Forelimb muscle (tissue), 1 donor: ENCODE results near the gene C1orf159. TPM values are rescaled to one million over a fixed set of nuclear protein-coding genes. Genes with fewer than 3 reads are reported as not detected.
"Not testable (repeated sequence)": the region's sequence is repeated elsewhere in the genome, so short reads cannot be mapped to it uniquely, and the experiment has no call there.

Experiments used
- DNase-seq: peaks from one replicate; pipeline ENCODE4 v3.0.0-alpha.2; 2013; ENCODE audit warnings: low read depth
- polyA plus RNA-seq: library from polyadenylated mRNA; unstranded; fragments of 120-200 nt; gene quantifications from one replicate; pipeline ENCODE4 v1.2.1, GENCODE V29; 2013; ENCODE audit not compliant: insufficient read length

The C1orf159 gene
- polyA plus RNA-seq, 1 donor = 6.4 TPM

GRCh38 chr1:1118011-1118875, 2.4 kb upstream of the C1orf159 start:
- no peak for DNase-seq

DNA sequence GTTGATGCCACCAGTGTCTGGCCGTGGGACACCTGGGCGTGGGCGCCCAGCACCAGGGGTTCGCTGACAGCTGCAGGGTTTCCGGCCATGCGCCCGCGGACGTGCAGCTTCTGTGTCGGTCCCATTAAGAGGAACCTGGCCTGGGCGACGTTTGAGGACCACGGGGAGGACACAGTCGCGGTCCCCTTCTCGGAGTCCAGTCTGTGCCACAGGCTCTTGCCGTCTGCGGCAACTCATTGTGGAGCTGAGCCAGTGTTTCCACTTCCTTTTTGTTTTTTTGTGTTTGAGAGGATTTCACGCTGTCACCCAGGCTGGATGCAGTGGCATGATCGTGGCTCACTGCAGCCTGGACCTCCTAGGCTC, 1.6 kb upstream of the C1orf159 start:
- DNase-seq = no peak

DNA sequence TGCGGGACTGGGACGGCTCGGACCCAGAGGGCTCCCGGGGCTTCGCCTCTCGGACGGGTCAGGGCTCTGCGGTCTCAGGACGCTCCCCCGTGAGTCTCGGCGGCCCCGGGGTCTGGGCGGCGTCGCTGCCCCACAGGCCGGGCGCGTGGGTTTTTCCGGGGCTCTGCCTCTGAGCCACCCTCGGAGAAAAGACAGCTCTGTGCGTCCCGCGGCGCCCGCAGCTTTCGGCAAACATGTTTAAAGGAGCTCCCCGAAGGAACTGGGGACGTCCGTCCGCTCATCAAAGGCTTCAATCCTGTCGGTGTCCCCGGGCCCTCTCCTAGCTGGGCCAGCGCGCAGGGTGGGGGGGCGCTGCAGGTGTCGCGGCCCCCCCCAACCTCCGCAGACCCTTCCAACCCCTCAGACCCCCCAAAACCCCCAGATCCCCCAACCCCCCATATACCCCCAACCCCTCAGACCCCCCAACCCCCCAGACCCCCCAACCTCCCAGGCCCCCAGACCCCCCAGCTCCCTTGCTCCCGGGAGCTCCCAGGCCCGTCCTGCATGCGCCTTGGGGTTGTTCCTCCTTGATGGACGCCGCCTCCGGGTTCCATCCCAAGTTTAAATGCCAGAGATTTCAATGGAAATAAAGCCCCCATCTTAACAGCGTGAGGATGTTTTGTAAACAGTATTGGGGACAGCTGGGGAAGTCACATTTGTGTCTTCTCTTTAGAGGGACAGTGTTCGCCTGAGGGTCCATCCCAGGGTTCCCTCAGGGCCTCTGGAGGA, 996 bp upstream of the C1orf159 start:
- no peak for DNase-seq

DNA sequence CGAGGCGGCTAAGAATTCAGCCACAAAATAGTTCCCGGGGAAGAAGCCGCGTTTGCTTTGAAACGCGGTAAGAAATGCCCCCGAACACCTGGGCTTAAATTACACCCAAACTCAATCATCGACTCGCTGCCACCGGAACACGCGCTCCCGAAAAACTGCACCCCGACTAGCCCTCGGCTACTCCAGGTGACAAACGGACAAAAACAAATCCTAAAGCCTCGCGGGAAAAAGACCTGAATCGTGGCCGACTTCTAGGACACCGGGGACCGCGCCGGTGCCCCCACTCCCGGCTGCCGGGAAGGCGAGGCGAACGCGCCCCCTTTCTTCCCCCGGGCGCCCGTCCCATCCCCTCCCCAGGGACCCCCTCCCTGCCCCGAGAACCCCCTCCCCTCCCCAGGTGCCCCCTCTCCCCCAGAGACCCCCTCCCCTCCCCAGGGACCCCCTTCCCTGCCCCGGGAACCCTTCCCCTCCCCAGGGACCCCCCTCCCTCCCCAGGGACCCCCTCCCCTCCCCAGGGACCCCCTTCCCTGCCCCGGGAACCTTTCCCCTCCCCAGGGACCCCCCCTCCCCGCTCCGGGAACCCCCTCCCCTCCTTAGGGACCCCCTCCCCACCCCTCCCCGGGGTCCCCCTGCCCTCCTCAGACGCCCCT, 628 bp downstream of the C1orf159 start:
- no peak for DNase-seq

- no peak for DNase-seq
These were observed 1.5 kb downstream of the C1orf159 start for GRCh38 chr1:1114431-1114830.

- DNase-seq = no peak
These were observed 3.5 kb downstream of the C1orf159 start for GRCh38 chr1:1112237-1112985.

- no peak for DNase-seq
These were observed 4.2 kb downstream of the C1orf159 start for GRCh38 chr1:1111516-1112236.

DNA sequence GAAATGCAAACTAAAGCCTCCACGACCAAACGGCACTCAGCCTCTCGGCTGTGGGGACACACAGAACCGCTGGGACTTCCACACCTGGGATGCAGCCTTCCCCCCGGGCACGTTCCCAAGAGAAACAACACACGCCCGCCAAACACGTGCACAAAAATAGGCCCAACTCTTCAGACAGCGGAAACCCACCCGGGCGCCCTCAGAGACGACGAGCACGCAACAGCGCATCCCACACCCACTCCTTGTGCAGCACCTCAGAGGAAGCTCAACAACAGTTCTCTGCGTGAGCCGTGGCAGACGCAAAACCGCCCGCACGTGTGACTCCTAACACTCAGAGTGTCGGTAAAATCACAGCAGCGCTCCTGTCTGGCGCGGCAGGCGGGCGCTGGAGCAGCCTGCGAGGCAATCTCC, 5.3 kb downstream of the C1orf159 start:
- DNase-seq = no peak

GRCh38 chr1:1109743-1110142, 6.1 kb downstream of the C1orf159 start:
- no peak for DNase-seq

GRCh38 chr1:1106510-1107221, 9.2 kb downstream of the C1orf159 start:
- no peak for DNase-seq

DNA sequence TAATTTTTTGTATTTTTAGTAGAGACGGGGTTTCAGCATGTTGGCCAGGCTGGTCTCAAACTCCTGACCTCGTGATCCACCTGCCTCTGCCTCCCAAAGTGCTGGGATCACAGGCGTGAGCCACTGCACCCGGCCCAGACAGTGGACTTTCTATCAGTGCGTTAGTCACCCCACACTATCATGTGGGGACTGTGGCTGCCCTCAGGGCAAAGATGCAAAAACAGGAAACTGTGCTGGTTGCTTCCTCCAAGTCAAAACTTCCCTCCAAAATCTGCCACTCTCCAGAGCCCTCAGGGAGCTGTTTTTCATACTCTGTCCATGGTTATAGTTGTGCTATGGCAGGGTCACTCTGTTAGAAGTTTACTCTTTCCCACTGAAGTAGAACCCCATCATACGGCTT, 11.7 kb downstream of the C1orf159 start:
- not testable (repeated sequence) for DNase-seq

DNA sequence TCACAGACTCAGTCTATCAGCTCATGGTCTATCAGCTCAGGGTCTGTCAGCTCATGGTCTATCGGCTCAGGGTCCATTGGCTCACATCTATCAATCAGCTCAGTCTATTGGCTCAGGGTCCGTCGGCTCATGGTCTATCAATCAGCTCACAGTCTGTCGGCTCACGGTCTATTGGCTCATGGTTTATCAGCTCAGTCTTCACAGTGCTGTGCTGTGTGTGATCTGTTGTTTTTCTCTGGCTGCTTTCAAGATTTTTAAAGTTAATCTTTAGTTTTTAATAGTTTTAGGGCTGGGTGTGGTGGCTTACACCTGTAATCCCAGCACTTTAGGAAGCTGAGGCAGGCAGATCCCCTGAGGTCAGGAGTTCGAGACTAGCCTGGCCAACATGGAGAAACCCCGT, 14.4 kb downstream of the C1orf159 start:
- no peak for DNase-seq

- no peak for DNase-seq
These were observed 15.6 kb downstream of the C1orf159 start for GRCh38 chr1:1100296-1100695.

DNA sequence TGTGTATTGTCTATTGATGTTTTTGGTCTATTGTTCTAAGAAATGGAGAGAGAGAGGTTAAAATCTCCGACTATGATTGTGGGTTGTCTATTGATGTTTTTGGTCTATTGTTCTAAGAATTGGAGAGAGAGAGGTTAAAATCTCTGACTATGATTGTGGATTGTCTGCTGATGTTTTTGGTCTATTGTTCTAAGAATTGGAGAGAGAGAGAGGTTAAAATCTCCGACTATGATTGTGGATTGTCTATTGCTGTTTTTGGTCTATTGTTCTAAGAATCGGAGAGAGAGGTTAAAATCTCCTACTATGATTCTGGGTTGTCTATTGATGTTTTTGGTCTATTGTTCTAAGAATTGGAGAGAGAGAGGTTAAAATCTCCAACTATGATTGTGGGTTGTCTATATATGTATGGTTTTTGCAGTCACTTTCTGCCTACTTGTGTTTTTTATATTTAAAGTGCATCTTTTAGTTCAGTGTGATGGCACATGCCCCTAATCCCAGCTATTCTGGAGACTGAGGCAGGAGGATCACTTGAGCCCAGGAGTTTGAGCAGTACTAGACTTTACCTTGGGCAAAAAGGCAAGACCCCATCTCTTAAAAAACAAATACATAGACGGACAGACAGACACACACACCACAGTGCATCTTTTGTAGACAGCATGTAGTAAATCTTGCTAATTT, 16.2 kb downstream of the C1orf159 start:
- DNase-seq = no peak

DNA sequence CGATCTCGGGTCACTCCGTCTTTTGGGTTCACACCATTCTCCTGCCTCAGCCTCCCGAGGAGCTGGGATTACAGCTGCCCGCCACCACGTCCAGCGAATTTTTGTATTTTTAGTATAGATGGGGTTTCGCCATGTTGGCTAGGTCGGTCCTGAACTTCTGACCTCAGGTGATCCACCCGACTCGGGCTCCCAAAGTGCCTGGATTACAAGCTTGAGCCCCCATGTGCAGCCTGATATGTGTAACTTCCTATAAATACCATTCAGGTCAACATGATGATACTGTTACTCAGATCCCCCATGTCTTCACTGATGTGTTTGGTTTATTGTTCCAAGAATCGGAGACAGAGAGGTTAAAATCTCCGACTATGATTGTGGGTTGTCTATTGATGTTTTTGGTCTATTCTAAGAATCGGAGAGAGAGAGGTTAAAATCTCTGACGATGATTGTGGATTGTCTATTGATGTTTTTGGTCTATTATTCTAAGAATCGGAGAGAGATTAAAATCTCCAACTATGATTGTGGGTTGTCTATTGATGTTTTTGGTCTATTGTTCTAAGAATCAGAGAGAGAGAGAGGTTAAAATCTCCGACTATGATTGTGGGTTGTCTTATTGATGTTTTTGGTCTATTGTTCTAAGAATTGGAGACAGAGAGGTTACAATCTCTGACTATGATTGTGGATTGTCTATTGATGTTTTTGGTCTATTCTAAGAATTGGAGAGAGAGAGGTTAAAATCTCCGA, 17.0 kb downstream of the C1orf159 start:
- no peak for DNase-seq

GRCh38 chr1:1096136-1096535, 19.8 kb downstream of the C1orf159 start:
- not testable (repeated sequence) for DNase-seq

GRCh38 chr1:1094981-1095380, 20.9 kb downstream of the C1orf159 start:
- no peak for DNase-seq

DNA sequence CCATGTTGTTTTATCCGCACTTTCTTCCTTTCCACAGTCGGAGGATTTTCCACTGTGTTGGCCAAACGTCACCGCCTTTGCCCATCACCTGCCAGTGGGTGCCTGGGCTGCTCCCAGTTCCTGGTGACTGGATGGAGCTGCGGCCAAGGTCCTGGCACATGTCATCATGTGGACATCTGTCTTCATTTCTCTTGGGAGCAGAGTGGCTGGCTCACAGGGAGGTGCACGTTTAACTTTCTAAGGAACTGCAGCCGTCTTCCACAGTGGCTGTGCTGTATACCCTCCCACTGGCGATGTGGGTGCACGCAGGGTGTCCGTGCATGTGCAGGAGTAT, 22.3 kb downstream of the C1orf159 start:
- no peak for DNase-seq

- DNase-seq = no peak
These were observed 22.8 kb downstream of the C1orf159 start for GRCh38 chr1:1092894-1093609.
